SK-N-MC (cell line): Measurements from ENCODE around the gene UQCC2.

ENCODE experiments used
- DNase-seq: peaks from one replicate; pipeline ENCODE4 v3.0.0-alpha.2; 2011; ENCODE audit warnings: low read depth, low spot score
- H3K27ac ChIP-seq: fragments of 200-600 bp; sonication (generic); 2 replicates; pipeline ENCODE4 v1.5.1; 2016; ENCODE audit warnings: mixed run types
- H3K36me3 ChIP-seq: fragments of 200-600 bp; sonication (generic); 2 replicates; pipeline ENCODE4 v1.6.1; 2017; ENCODE audit warnings: antibody characterized with exemption, low read length, mixed read lengths; ENCODE audit not compliant: insufficient read depth
- H3K4me3 ChIP-seq: fragments of 200-600 bp; sonication (generic); 2 replicates; pipeline ENCODE4 v1.5.1; 2016
- H3K9ac ChIP-seq: fragments of 200-600 bp; sonication (generic); 2 replicates; pipeline ENCODE4 v1.8.0; 2017; ENCODE audit warnings: mixed run types, mixed read lengths; ENCODE audit not compliant: insufficient read length
- H3K9me3 ChIP-seq: fragments of 200-600 bp; sonication (generic); 2 replicates; pipeline ENCODE4 v1.6.1; 2017; ENCODE audit warnings: low read depth, mild to moderate bottlenecking, antibody characterized with exemption, low read length, moderate library complexity, mixed read lengths
- EZH2 ChIP-seq: fragments of 200-600 bp; sonication (generic); IDR thresholded peaks from one replicate; pipeline ENCODE4 v1.6.1; 2017; ENCODE audit warnings: antibody characterized with exemption
- FOXP2 ChIP-seq: optimal IDR thresholded peaks from 2 replicates; pipeline ENCODE3; 2011; ENCODE audit warnings: mild to moderate bottlenecking, moderate library complexity; ENCODE audit not compliant: insufficient read depth; ENCODE audit errors: extremely low read length, control extremely low read depth
- POLR2AphosphoS5 ChIP-seq: IDR thresholded peaks from 2 replicates; pipeline ENCODE4 v1.6.1; 2012; ENCODE audit warnings: mild to moderate bottlenecking, low read depth, low read length, borderline replicate concordance

The UQCC2 gene

GRCh38 chr6:33700391-33701050, 11.0 kb downstream of the UQCC2 start:
- H3K27ac ChIP-seq = no peak overlapping the region
- H3K36me3 ChIP-seq = peaks cover 51% of the 10 kb centered on the region
- DNase-seq = no peak
- no peak overlapping the region for H3K9ac ChIP-seq
- TF ChIP-seq EZH2 = no peak
- TF ChIP-seq FOXP2 = no peak
- no peak; the same call in 1 of the 2 replicates for TF ChIP-seq POLR2AphosphoS5
- H3K9me3 ChIP-seq = no peaks in the 10 kb centered on the region
- H3K4me3 ChIP-seq = no peak overlapping the region

DNA sequence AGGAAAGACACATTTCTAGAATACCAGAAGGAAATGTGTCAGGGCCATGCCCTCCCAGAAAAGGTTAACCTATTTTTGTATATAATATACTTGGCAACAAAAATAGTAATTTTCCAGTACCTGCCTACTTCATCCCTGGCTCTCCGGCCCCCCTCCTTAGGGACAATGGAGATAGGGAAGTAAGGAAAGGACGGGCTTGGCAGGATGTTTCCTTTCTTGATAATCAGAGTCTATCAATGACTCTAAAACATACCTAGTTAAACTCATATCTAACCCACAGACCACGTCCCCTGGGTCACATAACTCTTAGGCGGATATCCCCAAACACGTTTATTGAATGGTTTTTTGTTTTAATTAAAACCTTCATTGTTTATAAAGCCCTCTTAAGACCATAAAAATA, 11.8 kb downstream of the UQCC2 start:
- H3K36me3 ChIP-seq = peaks cover 56% of the 10 kb centered on the region
- TF ChIP-seq POLR2AphosphoS5 = no peak
- H3K9me3 ChIP-seq = no peaks in the 10 kb centered on the region
- no peak overlapping the region for H3K4me3 ChIP-seq
- no peak for DNase-seq
- no peak overlapping the region for H3K27ac ChIP-seq
- H3K9ac ChIP-seq = no peak overlapping the region

DNA sequence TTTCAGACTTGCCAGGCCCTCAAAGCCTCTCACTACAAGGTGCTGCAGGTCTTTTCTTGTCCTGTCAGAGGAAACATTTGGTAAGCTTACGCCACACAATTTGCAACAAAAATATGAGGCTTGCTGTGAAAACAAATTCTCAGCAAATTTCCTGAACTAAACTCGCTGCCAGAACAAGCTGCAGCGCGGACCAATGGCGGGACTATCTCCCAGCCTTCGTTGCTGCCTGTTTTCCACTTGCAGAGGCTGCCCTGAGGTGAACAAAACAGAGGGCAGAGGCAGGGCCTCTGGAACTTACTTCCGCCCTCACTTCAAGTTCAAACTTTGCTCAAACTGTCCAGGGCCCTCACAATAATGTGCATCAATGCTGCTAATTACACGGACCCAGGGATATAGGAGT, 12.4 kb downstream of the UQCC2 start:
- no peak for DNase-seq
- no peak overlapping the region for H3K27ac ChIP-seq
- H3K36me3 ChIP-seq = peaks cover 56% of the 10 kb centered on the region
- H3K4me3 ChIP-seq = no peak overlapping the region
- H3K9ac ChIP-seq = no peak overlapping the region
- H3K9me3 ChIP-seq = no peaks in the 10 kb centered on the region
- no peak for TF ChIP-seq FOXP2
- no peak; the same call in 1 of the 2 replicates for TF ChIP-seq POLR2AphosphoS5
- TF ChIP-seq EZH2 = no peak

- TF ChIP-seq FOXP2 = no peak
- TF ChIP-seq POLR2AphosphoS5 = no peak
- no peak for TF ChIP-seq EZH2
- H3K9ac ChIP-seq = no peak overlapping the region
- no peaks in the 10 kb centered on the region for H3K9me3 ChIP-seq
- no peak for DNase-seq
- H3K27ac ChIP-seq = no peak overlapping the region
- peaks cover 58% of the 10 kb centered on the region for H3K36me3 ChIP-seq
- no peak overlapping the region for H3K4me3 ChIP-seq
Measured at GRCh38 chr6:33698494-33698893, 13.0 kb downstream of the UQCC2 start.

DNA sequence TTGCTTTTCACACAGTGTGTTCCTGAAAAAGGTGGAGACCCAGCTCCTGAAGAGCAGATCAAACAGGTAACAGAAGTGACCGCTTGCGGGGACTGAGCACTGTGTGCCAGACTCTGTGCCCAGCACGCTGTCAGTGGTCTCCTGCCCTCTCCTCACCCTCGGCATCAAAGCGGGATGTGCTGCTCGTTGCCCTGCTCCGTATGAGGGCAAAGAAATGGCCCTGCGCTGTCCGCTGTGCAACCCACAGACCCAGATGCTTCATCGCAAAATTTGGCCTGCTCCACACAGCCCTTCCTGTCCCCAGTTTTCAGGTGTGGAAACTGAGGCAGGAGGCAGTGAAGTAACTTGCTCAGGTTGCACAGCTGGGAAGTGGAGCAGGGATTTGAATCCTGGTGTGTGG, 13.7 kb downstream of the UQCC2 start:
- TF ChIP-seq EZH2 (no peak), POLR2AphosphoS5 (no peak; the same call in 1 of the 2 replicates), FOXP2 (no peak)
- no peak overlapping the region for H3K9ac ChIP-seq
- H3K36me3 ChIP-seq = peaks cover 64% of the 10 kb centered on the region
- no peak overlapping the region for H3K27ac ChIP-seq
- DNase-seq = no peak
- H3K4me3 ChIP-seq = no peak overlapping the region
- no peaks in the 10 kb centered on the region for H3K9me3 ChIP-seq

- no peak for TF ChIP-seq POLR2AphosphoS5
- TF ChIP-seq FOXP2 = peak; percentile 39
- no peak for TF ChIP-seq EZH2
- Histone ChIP-seq H3K9me3 (no peaks in the 10 kb centered on the region), H3K36me3 (peaks cover 69% of the 10 kb centered on the region), H3K27ac (peak overlapping the region; percentile 48; the same call in 1 of the 2 replicates), H3K9ac (no peak overlapping the region), H3K4me3 (peak overlapping the region; percentile 9; the same call in 1 of the 2 replicates)
- DNase-seq = no peak
Measured at GRCh38 chr6:33696548-33697518, 14.7 kb downstream of the UQCC2 start.

DNA sequence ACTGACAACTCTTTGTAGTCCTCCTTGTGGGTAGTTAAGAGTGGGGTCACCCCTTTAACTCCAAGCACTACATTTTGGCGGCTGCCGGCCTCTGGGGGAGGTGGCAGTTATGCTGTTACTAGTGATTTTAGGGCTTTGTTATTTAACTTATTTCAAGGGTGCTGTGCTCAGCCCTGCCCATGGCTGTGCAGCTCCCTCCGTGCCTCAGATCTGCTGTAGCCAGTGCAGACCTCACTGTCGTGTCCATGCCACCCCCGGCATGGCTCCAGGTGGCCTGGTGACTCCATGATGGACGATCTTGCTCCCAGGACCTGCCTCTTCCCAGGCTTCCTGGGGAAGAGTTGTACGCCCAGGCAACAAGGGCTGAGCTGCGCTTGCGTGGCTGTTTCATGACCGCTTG, 15.4 kb downstream of the UQCC2 start:
- H3K4me3 ChIP-seq = no peak overlapping the region
- no peak for DNase-seq
- no peak overlapping the region for H3K9ac ChIP-seq
- H3K36me3 ChIP-seq = peaks cover 74% of the 10 kb centered on the region
- H3K27ac ChIP-seq = no peak overlapping the region
- no peaks in the 10 kb centered on the region for H3K9me3 ChIP-seq
- no peak for TF ChIP-seq EZH2
- TF ChIP-seq FOXP2 = no peak

DNA sequence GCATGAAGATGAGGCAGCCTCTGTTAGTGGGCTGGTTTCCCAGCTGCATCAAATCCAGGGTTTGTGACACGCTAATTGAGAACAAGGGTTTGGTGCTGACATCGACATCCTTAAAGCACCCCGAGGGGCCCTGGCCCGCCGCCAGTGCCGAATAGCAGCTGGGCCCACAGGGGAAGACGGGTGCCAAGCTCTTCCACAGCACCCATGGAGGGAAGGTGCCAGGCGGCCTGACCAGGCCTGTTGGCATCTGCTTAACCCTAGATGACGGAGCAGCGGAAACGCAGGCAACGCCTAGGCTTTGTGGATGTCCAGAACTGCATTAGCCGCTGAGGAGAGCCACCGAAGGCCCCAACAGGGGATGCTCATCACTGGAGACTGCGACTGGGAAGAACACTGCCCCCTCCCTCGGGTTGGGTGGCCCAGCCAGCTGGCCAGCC, 16.0 kb downstream of the UQCC2 start:
- no peak for DNase-seq
- TF ChIP-seq FOXP2 (peak; percentile 25), POLR2AphosphoS5 (peak; percentile 54), EZH2 (no peak)
- Histone ChIP-seq H3K4me3 (no peak overlapping the region), H3K27ac (no peak overlapping the region), H3K36me3 (peaks cover 76% of the 10 kb centered on the region), H3K9me3 (no peaks in the 10 kb centered on the region), H3K9ac (no peak overlapping the region)
